Lung microvascular endothelial cell (primary cell): ENCODE data around the gene METTL15. TPM values are rescaled to one million over a fixed set of nuclear protein-coding genes. Genes with fewer than 3 reads are reported as not detected.
"Not testable (repeated sequence)": the region's sequence is repeated elsewhere in the genome, so short reads cannot be mapped to it uniquely, and the experiment has no call there.

ENCODE experiments used
- DNase-seq, 2 donors: peaks; one replicate each; pipeline versions ENCODE4 v3.0.0 to v3.0.0-alpha.2; 2010; ENCODE audit warnings: low read depth in 2 of 2
- total RNA-seq: library from RNA; depleted of rRNA; stranded (reverse); fragments of >200 nt; gene quantifications from 2 replicates; pipeline ENCODE4 v1.2.1, GENCODE V29; 2014

Gene METTL15
- total RNA-seq, 1 donor from 2014 or later = 6.9 TPM

DNA sequence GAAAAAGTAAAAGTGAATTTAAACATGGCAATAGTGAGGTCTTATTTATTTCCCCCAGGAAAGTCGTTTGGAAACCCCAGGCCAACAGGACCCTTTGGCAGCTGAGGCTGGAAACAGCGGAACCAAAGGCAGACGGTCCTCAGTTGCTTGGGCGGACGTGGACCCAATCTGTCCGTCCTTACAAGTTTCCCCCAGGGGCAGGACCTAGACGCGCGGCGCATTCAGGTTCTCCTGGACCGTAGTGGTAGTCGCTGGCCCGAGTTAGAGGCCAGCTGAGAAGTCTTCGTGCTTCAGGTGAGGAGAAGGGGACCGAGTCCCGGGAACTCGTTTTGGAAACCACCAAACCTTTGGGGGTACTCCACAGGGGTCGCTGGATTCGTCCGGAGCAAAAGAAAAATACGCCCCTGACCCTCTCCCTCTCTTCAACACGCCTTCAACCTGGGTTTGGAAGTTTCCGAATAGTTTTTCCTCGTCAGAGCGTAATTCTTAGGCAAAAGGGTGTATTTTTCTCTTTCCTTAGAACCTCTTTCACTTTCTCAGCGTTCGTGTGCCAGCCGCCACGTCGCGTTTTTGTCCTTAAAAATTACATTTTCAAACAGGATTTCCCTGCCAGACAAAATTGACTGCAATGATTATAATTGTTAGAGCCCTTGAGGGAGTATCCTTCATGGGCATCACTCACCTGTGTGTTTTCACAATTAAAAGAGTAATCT is 2.1 kb downstream of the METTL15 start:
- peak; percentile 74 to 86 for DNase-seq

DNA sequence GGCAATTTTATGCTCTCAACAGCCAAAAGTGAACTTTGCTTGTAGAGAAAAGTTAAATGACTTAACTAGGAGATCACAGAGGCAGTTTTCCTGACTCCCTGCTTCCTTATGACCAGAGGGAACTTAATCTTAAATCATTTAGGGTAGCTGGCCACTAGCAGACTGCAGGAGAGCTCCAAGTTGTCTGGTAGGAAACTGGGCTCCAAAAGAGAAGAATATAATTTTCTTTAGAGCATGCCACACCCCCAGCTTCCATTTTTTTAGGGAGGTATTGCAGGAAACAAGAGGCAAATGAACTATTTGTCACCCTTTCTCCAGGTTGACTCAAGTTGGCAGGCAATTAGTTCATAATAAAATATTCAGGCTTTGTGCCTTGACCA is 2.6 kb downstream of the METTL15 start:
- peak; percentile 27 to 50 for DNase-seq

GRCh38 chr11:28114116-28114515 is 5.9 kb downstream of the METTL15 start:
- no peak for DNase-seq

- peak in 1 of 2 donors; percentile 19 for DNase-seq
Measured at GRCh38 chr11:28114731-28115130, 6.5 kb downstream of the METTL15 start.

- no peak for DNase-seq
Measured at GRCh38 chr11:28117712-28118111, 9.5 kb downstream of the METTL15 start.

- DNase-seq = peak; percentile 20 to 22
Measured at GRCh38 chr11:28123151-28123581, 15.0 kb downstream of the METTL15 start.

- DNase-seq = no peak
Measured at GRCh38 chr11:28132548-28132947, 24.4 kb downstream of the METTL15 start.

- no peak for DNase-seq
Measured at GRCh38 chr11:28133146-28133545, 25.0 kb downstream of the METTL15 start.

- not testable (repeated sequence) for DNase-seq
Measured at GRCh38 chr11:28136157-28136556, 28.0 kb downstream of the METTL15 start.

GRCh38 chr11:28137366-28137765 is 29.2 kb downstream of the METTL15 start:
- no peak for DNase-seq

DNA sequence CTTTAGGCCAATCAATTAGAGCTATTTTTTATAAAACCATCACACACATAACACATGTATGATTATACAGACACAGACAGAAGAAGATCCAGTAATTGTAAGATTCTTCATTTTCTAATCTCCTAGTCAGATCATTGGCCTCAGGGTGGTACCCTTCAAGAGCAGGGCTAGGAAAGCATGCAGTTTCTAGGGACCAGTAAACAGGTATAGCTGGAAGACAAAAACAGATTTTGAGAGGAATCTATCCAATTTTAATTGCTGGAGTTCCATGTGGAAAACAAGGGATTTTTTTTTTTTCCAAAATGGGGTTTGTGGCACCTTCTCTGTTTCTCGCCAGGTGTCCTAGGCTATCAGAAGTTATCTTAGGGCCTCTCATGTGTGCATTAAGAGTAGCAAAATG is 29.6 kb downstream of the METTL15 start:
- DNase-seq = no peak

DNA sequence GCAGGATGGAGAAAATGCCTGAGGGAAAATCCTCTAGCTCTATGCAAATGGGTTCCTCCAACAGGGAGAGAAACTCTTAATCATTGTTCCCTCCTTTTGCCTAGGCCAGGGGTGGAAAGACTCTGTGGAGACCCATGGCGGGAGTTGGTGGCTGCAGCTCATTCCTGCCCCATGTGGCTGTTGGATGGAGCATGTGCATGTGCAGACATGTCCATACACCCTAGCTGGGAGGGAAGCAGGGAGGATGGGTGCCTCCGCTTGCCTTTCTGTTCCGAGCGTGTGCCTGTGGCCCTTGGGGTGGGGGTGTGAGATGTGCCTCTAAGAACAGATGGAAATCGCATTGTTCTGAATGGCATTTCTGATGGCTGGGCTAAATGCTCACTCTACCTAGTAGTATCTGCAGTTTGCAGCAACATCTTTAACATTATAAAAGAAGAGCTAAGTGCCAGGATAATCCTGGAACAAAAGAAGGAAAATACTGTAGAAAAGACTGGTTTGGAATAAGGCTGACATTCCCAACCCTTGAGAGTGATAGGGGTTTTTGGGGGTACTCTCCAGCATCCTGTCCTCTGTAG is 31.7 kb downstream of the METTL15 start:
- no peak for DNase-seq

- no peak for DNase-seq
Measured at GRCh38 chr11:28140689-28141455, 32.7 kb downstream of the METTL15 start.

DNA sequence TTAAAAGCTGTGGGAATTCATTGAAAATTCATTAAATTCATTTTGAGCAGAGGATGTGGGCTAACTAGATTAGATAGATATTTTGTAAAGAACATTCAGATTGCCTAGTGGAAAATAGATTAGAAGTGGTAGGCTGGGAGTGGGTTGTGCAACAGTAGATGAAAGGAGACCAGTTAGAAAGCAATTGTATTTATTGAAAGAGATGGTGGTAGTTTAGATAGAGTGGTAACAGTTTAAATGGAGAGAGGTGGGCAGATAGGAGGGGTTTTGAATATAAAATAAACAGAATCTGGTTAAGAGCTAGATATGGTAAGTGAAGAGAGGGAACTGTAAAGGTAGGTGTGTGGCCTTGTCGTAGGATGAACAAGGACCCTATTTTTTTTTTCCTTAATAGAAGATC is 34.5 kb downstream of the METTL15 start:
- no peak for DNase-seq

DNA sequence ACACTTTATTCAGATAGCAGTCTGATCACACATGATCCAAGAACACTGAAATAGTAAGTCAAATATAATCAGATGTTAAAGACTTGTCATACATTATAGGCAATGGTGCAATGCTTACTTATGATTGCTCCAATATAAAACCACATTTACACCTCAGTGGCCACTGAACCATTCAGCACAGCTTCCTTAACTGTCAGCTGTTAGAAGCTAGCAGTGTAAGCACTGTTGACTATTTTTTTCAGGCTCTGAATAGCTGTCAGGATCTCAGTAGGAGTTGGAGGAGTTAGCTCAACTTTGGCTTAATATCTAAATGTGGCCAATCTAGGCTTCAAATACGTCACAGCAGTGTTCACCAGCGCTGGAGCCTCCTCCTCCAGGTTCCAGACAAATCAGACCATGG is 36.6 kb downstream of the METTL15 start:
- peak in 1 of 2 donors; percentile 9 for DNase-seq

DNA sequence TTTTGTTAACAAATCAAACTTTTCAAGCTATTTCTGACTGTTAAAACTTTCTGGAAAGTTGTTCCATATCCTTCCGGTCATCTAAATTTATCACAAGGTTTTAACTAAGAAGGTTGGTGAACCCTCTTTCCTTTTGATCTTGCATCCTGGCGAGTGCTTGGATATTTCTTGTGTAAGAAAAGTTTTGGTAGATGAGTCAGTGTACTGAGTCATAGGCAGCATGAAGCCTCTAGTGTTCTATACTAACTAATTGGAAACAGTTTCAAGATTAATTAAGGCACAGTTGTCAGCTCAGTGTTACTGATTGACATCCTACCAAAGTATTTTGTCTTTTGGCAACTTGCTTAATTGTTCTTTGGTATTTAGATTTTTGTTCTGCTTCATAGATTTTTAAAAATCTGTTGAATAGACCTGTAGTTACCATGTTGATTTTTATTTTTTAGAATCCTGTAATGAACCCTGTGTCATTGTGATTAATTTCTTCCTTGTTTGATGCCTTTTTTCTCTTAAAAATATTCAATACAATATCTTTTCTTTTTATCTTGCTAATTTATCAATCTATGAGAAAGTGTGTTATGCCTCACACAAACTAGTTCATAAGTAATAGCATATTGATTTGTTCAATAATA is 38.0 kb downstream of the METTL15 start:
- DNase-seq = peak; percentile 17 to 94

- no peak for DNase-seq
Measured at GRCh38 chr11:28152743-28153142, 44.6 kb downstream of the METTL15 start.

- no peak for DNase-seq
Measured at GRCh38 chr11:28153586-28153985, 45.4 kb downstream of the METTL15 start.

GRCh38 chr11:28168718-28169117 is 60.5 kb downstream of the METTL15 start:
- DNase-seq = no peak

GRCh38 chr11:28169816-28170215 is 61.6 kb downstream of the METTL15 start:
- DNase-seq = no peak

GRCh38 chr11:28170759-28171158 is 62.6 kb downstream of the METTL15 start:
- DNase-seq = no peak

DNA sequence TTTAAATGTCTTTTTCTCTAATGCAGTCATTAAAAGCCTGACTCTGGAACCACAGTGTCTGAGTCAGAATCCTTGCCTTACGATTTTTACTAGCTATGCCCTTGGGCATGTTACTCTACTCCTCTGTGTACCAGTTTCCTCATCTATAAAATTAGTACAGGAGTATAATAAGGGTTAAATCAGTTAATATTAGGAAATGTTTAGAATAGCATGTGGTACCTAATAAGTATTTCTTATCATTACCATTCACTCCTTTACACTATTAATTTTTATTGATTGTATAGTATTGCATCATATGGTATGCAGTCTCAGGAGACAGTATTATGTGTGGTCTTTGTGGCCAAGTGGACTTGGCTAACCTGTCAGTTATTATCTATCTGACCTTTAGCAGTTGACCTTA is 68.2 kb downstream of the METTL15 start:
- DNase-seq = no peak
